HEK293 (cell line): ENCODE measurements around the gene SH3D19.

Experiments
- KLF10 ChIP-seq: fragments of 450-650 bp; IDR thresholded peaks from 2 replicates; pipeline ENCODE4 v1.5.1; 2018; ENCODE audit warnings: missing biosample characterization, mild to moderate bottlenecking, missing genetic modification characterization
- MYNN ChIP-seq: fragments of 450-650 bp; formaldehyde crosslinking; IDR thresholded peaks from 2 replicates; pipeline ENCODE4 v1.5.1; 2016; ENCODE audit warnings: missing biosample characterization, missing genetic modification characterization, borderline replicate concordance
- RBAK ChIP-seq: fragments of 450-650 bp; formaldehyde crosslinking; IDR thresholded peaks from 2 replicates; pipeline ENCODE4 v1.5.1; 2016; ENCODE audit warnings: missing biosample characterization, missing genetic modification characterization
- REST ChIP-seq: fragments of 450-650 bp; formaldehyde crosslinking; IDR thresholded peaks from 2 replicates; pipeline ENCODE4 v1.5.1; 2016; ENCODE audit warnings: missing biosample characterization, missing genetic modification characterization
- ZBTB21 ChIP-seq: fragments of 450-650 bp; formaldehyde crosslinking; IDR thresholded peaks from 2 replicates; pipeline ENCODE4 v1.5.1; 2017; ENCODE audit warnings: missing biosample characterization, missing genetic modification characterization
- ZNF174 ChIP-seq: fragments of 450-650 bp; formaldehyde crosslinking; IDR thresholded peaks from 2 replicates; pipeline ENCODE4 v1.5.0; 2017; ENCODE audit warnings: missing biosample characterization, mild to moderate bottlenecking, missing genetic modification characterization
- ZNF335 ChIP-seq: fragments of 450-650 bp; formaldehyde crosslinking; conservative IDR thresholded peaks from 2 replicates; pipeline ENCODE4 v1.5.1; 2016; ENCODE audit warnings: missing biosample characterization, missing genetic modification characterization
- ZNF449 ChIP-seq: fragments of 450-650 bp; formaldehyde crosslinking; IDR thresholded peaks from 2 replicates; pipeline ENCODE4 v1.5.1; 2017; ENCODE audit warnings: missing biosample characterization, mild to moderate bottlenecking, missing genetic modification characterization, moderate library complexity
- ZNF707 ChIP-seq: fragments of 450-650 bp; formaldehyde crosslinking; IDR thresholded peaks from 2 replicates; pipeline ENCODE4 v1.5.1; 2016; ENCODE audit warnings: missing biosample characterization, missing genetic modification characterization
- TF ChIP-seq, protein P1 (sequence below): fragments of 450-650 bp; formaldehyde crosslinking; IDR thresholded peaks from 2 replicates; pipeline ENCODE4 v1.5.1; 2016; ENCODE audit warnings: missing biosample characterization, missing genetic modification characterization
- TF ChIP-seq, protein P2 (sequence below): fragments of 450-650 bp; formaldehyde crosslinking; IDR thresholded peaks from 2 replicates; pipeline ENCODE4 v1.5.1; 2016; ENCODE audit warnings: missing biosample characterization, missing genetic modification characterization
- TF ChIP-seq, protein P3 (sequence below): fragments of 450-650 bp; formaldehyde crosslinking; optimal IDR thresholded peaks from 2 replicates; pipeline ENCODE3; 2016; ENCODE audit warnings: missing biosample characterization, mild to moderate bottlenecking, missing genetic modification characterization
- TF ChIP-seq, protein P4 (sequence below): fragments of 450-650 bp; formaldehyde crosslinking; IDR thresholded peaks from 2 replicates; pipeline ENCODE4 v1.5.1; 2016; ENCODE audit warnings: missing biosample characterization, missing genetic modification characterization

DNA sequence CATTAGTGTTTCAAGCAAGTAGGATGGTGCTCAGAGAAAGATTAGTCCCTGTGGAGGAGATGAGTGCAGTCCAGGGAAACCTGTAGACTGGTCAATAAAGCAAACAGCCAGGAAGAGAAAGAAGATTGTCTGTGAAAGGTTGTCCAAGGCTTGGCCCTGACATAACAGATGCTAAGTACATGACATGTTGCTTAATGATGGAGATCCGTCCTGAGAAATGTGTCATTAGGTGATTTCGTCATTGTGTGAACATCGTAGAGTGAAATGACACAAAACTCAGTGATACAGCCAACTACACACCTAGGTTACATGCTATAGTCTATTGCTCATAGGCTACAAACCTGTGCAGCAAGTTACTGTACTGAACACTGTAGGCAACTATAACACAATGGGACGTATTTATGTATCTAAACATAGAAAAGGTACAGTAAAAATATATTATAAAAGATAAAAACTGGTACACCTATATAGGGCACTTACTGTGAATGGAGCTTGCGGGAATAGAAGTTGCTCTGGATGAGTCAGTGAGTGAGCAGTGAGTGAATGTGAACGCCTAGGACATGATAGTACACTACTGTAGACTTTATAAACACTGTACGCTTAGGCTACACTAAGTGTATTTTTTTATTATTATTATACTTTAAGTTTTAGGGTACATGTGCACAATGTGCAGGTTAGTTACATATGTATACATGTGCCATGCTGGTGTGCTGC, 57.4 kb downstream of the SH3D19 start:
- TF ChIP-seq, protein P1, sequence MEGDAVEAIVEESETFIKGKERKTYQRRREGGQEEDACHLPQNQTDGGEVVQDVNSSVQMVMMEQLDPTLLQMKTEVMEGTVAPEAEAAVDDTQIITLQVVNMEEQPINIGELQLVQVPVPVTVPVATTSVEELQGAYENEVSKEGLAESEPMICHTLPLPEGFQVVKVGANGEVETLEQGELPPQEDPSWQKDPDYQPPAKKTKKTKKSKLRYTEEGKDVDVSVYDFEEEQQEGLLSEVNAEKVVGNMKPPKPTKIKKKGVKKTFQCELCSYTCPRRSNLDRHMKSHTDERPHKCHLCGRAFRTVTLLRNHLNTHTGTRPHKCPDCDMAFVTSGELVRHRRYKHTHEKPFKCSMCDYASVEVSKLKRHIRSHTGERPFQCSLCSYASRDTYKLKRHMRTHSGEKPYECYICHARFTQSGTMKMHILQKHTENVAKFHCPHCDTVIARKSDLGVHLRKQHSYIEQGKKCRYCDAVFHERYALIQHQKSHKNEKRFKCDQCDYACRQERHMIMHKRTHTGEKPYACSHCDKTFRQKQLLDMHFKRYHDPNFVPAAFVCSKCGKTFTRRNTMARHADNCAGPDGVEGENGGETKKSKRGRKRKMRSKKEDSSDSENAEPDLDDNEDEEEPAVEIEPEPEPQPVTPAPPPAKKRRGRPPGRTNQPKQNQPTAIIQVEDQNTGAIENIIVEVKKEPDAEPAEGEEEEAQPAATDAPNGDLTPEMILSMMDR (tag by site-specific recombination) = no peak
- TF ChIP-seq, protein P2, sequence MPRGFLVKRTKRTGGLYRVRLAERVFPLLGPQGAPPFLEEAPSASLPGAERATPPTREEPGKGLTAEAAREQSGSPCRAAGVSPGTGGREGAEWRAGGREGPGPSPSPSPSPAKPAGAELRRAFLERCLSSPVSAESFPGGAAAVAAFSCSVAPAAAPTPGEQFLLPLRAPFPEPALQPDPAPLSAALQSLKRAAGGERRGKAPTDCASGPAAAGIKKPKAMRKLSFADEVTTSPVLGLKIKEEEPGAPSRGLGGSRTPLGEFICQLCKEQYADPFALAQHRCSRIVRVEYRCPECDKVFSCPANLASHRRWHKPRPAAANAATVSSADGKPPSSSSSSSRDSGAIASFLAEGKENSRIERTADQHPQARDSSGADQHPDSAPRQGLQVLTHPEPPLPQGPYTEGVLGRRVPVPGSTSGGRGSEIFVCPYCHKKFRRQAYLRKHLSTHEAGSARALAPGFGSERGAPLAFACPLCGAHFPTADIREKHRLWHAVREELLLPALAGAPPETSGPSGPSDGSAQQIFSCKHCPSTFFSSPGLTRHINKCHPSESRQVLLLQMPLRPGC (tag by site-specific recombination) = no peak
- TF ChIP-seq, protein P3, sequence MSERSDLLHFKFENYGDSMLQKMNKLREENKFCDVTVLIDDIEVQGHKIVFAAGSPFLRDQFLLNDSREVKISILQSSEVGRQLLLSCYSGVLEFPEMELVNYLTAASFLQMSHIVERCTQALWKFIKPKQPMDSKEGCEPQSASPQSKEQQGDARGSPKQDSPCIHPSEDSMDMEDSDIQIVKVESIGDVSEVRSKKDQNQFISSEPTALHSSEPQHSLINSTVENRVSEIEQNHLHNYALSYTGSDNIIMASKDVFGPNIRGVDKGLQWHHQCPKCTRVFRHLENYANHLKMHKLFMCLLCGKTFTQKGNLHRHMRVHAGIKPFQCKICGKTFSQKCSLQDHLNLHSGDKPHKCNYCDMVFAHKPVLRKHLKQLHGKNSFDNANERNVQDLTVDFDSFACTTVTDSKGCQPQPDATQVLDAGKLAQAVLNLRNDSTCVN (tag by site-specific recombination) = no peak
- no peak for TF ChIP-seq ZNF335 (tag by site-specific recombination)
- TF ChIP-seq MYNN (tag by site-specific recombination) = no peak
- no peak for TF ChIP-seq ZBTB21 (tag by site-specific recombination)
- no peak for TF ChIP-seq ZNF449
- TF ChIP-seq KLF10 (tag by site-specific recombination) = no peak
- TF ChIP-seq RBAK = no peak
- no peak for TF ChIP-seq ZNF707 (tag by site-specific recombination)
- TF ChIP-seq, protein P4, sequence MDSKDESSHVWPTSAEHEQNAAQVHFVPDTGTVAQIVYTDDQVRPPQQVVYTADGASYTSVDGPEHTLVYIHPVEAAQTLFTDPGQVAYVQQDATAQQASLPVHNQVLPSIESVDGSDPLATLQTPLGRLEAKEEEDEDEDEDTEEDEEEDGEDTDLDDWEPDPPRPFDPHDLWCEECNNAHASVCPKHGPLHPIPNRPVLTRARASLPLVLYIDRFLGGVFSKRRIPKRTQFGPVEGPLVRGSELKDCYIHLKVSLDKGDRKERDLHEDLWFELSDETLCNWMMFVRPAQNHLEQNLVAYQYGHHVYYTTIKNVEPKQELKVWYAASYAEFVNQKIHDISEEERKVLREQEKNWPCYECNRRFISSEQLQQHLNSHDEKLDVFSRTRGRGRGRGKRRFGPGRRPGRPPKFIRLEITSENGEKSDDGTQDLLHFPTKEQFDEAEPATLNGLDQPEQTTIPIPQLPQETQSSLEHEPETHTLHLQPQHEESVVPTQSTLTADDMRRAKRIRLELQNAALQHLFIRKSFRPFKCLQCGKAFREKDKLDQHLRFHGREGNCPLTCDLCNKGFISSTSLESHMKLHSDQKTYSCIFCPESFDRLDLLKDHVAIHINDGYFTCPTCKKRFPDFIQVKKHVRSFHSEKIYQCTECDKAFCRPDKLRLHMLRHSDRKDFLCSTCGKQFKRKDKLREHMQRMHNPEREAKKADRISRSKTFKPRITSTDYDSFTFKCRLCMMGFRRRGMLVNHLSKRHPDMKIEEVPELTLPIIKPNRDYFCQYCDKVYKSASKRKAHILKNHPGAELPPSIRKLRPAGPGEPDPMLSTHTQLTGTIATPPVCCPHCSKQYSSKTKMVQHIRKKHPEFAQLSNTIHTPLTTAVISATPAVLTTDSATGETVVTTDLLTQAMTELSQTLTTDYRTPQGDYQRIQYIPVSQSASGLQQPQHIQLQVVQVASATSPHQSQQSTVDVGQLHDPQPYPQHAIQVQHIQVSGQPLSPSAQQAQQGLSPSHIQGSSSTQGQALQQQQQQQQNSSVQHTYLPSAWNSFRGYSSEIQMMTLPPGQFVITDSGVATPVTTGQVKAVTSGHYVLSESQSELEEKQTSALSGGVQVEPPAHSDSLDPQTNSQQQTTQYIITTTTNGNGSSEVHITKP (tag by site-specific recombination) = no peak
- TF ChIP-seq ZNF174 (tag by site-specific recombination) = no peak
- TF ChIP-seq REST (tag by site-specific recombination) = no peak
